ENCODE results near the gene GPR135. TPM values are rescaled to one million over a fixed set of nuclear protein-coding genes. Genes with fewer than 3 reads are reported as not detected.

GPR135 gene
- total RNA-seq, 2 experiments from 2014 or later = 1.5 to 1.7 TPM

DNA sequence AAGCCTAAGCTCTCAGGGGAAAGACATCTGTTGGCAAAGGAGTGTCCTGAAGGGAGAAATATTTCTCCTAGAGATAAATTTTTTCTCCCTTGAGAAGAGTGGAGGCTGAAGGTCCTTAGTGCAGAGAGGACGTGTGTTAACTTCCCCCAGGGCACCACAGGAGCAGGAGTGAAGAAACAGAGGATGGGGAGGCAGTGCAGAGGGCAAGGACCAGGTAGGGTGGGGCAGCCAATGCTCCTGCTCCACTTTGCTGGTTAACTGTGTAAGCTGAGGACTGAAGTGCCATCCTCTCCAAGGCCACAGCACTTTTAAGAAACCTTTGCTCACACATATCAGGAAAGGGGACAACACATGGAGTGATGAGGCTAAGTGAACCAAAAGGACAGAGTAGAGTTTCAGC is 15.0 kb upstream of the GPR135 start:
- Mint-ChIP-seq H3K27ac (peak overlapping the region; percentile 41), H3K9me3 (no peaks in the 10 kb centered on the region)

DNA sequence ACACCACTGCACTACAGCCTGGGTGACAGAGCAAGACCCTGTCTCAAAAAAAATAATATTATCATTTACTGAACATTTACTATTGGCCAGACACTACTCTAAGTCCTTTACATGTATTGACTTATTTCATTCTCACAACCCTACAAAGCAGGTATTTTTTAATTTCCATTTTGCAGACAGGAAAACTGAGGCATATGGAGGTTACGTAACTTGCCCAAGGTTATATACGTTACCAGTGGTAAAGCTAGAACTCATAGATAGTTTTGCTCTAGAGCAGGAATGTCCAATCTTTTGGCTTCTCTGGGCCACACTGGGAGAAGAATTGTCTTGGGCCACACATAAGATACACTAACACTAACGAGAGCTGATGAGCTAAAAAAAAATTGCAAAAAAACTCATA is 13.4 kb upstream of the GPR135 start:
- Mint-ChIP-seq H3K36me3 (ENCODE audit: low read depth) (peaks cover 38% of the 10 kb centered on the region), H3K27me3 (no peaks in the 10 kb centered on the region), H3K4me1 (ENCODE audit: low read depth) (peaks cover 41% of the 10 kb centered on the region), H3K27ac (no peak overlapping the region), H3K4me3 (no peak overlapping the region), H3K9me3 (no peaks in the 10 kb centered on the region)
- no peak for ATAC-seq
- intact Hi-C loops (cut with micrococcal nuclease) = no loop called here
- no peak for DNase-seq
- TF ChIP-seq, protein P1, sequence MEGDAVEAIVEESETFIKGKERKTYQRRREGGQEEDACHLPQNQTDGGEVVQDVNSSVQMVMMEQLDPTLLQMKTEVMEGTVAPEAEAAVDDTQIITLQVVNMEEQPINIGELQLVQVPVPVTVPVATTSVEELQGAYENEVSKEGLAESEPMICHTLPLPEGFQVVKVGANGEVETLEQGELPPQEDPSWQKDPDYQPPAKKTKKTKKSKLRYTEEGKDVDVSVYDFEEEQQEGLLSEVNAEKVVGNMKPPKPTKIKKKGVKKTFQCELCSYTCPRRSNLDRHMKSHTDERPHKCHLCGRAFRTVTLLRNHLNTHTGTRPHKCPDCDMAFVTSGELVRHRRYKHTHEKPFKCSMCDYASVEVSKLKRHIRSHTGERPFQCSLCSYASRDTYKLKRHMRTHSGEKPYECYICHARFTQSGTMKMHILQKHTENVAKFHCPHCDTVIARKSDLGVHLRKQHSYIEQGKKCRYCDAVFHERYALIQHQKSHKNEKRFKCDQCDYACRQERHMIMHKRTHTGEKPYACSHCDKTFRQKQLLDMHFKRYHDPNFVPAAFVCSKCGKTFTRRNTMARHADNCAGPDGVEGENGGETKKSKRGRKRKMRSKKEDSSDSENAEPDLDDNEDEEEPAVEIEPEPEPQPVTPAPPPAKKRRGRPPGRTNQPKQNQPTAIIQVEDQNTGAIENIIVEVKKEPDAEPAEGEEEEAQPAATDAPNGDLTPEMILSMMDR (IDR thresholded peaks at IDR 0.05) = no peak
- ChIA-PET POLR2A (no interaction called here), CTCF (interaction anchor here (0.6 to 1.7 kb wide), 3 partner anchors 14 to 99 kb away, joined by 3 to 5 read pairs (median 4); partner anchors contain the start of genes CCDC175 and GPR135)

More for the DNA sequence above, 15.0 kb upstream of the GPR135 start:
- TF ChIP-seq, protein P1 (IDR thresholded peaks at IDR 0.05) = no peak
- H3K27me3 Mint-ChIP-seq = no peaks in the 10 kb centered on the region
- intact Hi-C loops (cut with micrococcal nuclease) = no loop called here
- H3K4me3 Mint-ChIP-seq = peak overlapping the region; percentile 17
- ATAC-seq (no peak), DNase-seq (no peak)
- peaks cover 42% of the 10 kb centered on the region for H3K4me1 Mint-ChIP-seq (ENCODE audit: low read depth)
- CTCF ChIA-PET = no interaction called here
- POLR2A ChIA-PET = no interaction called here
- peaks cover 36% of the 10 kb centered on the region for H3K36me3 Mint-ChIP-seq (ENCODE audit: low read depth)

DNA sequence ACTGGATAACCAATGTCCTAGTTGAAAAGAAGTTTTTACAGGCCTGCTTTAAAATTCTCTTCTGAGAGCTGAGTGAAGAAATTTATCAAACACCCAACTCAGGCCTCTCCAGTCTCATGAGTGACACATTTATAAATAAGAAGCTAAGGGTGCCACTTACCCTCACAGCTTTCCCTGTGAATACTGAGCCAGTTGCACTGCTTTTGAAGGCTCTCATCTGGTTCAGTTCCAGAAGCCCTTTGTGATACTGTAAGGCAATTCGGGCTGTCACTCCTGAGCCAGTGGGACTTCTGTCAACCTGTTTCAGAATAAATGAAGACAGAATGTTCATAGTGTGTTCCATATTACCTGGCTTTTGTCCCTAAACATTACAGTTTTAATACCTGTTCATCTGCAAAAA is 10.5 kb upstream of the GPR135 start:
- Mint-ChIP-seq H3K4me1 (ENCODE audit: low read depth) (peaks cover 17% of the 10 kb centered on the region), H3K4me3 (no peak overlapping the region), H3K36me3 (ENCODE audit: low read depth) (peaks cover 27% of the 10 kb centered on the region), H3K9me3 (no peaks in the 10 kb centered on the region), H3K27me3 (no peaks in the 10 kb centered on the region), H3K27ac (no peak overlapping the region)
- DNase-seq = no peak
- no peak for ATAC-seq
- intact Hi-C loops (cut with micrococcal nuclease) = no loop called here
- ChIA-PET CTCF (no interaction called here), POLR2A (no interaction called here)
- TF ChIP-seq, protein P1 (IDR thresholded peaks at IDR 0.05) = no peak

DNA sequence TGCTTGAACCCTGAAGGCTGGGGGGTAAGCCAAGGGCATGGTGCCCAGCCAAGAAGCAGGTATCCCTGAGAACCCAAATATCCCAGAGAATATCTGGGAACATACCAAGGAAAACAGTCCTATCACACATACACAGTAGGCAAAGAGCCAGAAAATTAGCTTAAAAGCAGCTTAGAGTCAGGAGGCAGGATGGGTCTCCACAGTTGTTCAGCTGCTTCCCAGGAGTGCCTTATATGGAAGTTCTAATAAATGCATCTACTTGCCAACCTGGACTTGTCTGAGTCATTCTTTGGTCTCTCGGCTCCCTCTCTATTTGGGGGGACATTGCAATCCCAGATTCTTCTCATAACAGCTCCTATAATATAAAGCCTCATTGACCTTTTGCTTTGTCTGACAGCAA is 9.0 kb upstream of the GPR135 start:
- ChIA-PET POLR2A (interaction anchor here (2.9 kb wide), 1 partner anchor 9 kb away, joined by 15 read pairs; the partner anchor contains the start of genes JKAMP and L3HYPDH), CTCF (interaction anchor here (0.6 to 1.6 kb wide), 3 partner anchors 8 to 39 kb away, joined by 3 to 4 read pairs (median 3); no protein-coding TSS in a partner anchor)
- TF ChIP-seq, protein P1 (IDR thresholded peaks at IDR 0.05) = no peak
- H3K9me3 Mint-ChIP-seq = no peaks in the 10 kb centered on the region
- no peaks in the 10 kb centered on the region for H3K27me3 Mint-ChIP-seq
- peaks cover 7% of the 10 kb centered on the region for H3K4me1 Mint-ChIP-seq (ENCODE audit: low read depth)
- ATAC-seq (no peak), DNase-seq (no peak)
- no peak overlapping the region for H3K4me3 Mint-ChIP-seq
- peaks cover 25% of the 10 kb centered on the region for H3K36me3 Mint-ChIP-seq (ENCODE audit: low read depth)
- no peak overlapping the region for H3K27ac Mint-ChIP-seq
- intact Hi-C loops (cut with micrococcal nuclease) = no loop called here

DNA sequence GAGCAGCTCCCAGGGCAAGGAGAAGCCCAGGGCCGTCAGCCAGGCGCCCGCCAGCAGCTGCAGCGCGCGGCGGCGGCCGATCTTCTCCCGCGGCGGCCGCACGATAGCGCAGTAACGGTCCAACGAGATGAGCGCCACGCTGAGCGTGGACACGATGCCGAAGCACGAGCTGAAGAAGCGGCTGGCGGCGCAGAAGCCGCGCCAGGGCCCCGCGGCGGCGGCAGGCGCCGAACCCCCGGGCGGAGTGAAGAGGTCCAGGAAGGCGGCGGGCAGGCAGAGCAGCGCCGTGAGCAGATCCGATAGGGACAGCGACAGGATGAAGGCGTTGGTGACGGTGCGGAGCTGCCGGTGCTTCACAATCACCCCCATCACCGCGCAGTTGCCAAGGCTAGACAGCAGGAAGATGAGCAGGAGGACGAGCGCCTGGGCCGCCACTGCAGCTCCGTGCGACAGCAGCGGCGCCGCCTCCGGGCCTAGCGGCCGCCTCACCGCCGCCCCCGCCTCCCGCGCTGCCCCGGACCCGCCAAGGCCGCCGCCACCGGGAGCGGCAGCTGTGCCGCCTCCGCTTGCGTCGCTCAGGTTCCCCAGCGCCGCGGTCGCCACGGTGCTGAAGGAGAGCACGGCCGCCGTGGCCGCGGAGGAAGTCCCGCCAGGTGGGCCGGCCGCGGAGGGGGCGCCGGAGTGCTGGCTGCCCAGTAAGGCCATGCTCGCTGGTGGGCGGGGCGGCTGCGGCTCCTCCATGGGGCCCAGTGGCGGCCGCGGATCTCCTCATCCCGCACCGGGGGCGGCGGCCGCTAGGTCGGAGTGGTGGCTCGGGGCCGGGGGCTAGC is 479 bp downstream of the GPR135 start:
- ATAC-seq = peak; percentile 74
- H3K27me3 Mint-ChIP-seq = peaks cover 7% of the 10 kb centered on the region
- POLR2A ChIA-PET = interaction anchor here (0.7 kb wide), 1 partner anchor 19 kb away, joined by 3 read pairs; no protein-coding TSS in a partner anchor
- peak; percentile 62 for DNase-seq
- peaks cover 5% of the 10 kb centered on the region for H3K36me3 Mint-ChIP-seq (ENCODE audit: low read depth)
- peaks cover 12% of the 10 kb centered on the region for H3K4me1 Mint-ChIP-seq (ENCODE audit: low read depth)
- intact Hi-C loops (cut with micrococcal nuclease) = no loop called here
- no peaks in the 10 kb centered on the region for H3K9me3 Mint-ChIP-seq
- CTCF ChIA-PET = interaction anchor here (0.9 to 1.9 kb wide), 3 partner anchors 13 to 113 kb away, joined by 3 to 7 read pairs (median 5); no protein-coding TSS in a partner anchor
- peak overlapping the region; percentile 80 for H3K4me3 Mint-ChIP-seq
- H3K27ac Mint-ChIP-seq = peak overlapping the region; percentile 78
- TF ChIP-seq, protein P1 (IDR thresholded peaks at IDR 0.05) = no peak

Measured in activated CD8-positive, alpha-beta T cell treated with anti-CD3 and anti-CD28 coated beads for 36 hours (primary cell).